ENCODE data around the gene NRXN3. TPM values are rescaled to one million over a fixed set of nuclear protein-coding genes. Genes with fewer than 3 reads are reported as not detected.

Gene NRXN3
- total RNA-seq, 1 experiment from 2014 or later = 0.02 TPM

DNA sequence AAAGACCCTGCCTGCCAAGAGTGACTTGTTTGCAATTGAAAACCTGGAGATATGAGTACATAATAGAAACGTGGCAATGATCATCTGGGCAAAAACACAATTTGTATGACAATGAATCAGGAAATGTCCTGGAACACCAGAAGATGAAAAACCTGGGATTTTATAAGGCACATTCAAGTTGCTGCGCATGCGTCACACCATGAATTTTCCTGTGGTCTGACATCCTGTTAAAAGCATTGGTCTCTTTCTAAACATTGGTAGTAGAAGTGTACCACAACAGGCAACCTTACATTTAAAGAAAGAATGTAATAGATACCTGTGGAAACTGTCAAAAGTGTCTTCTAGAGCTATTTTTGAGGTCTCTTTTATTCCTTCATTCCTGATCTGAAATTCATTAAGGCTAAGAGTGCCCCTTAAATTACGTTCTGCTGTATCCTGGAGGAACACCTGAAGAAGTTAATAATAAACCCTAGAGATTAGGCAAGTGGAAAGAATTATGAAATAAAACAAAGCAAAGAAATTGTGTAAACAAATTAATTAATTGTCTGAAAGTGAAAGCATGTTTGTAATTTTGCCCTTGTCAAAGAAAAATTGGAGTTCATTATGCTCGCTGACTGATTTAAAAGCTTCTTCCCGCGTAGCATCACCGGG is 1364.7 kb downstream of the NRXN3 start:
- Histone ChIP-seq H3K27ac (no peak overlapping the region), H3K9me3 (replicated peaks) (no peaks in the 10 kb centered on the region), H3K36me3 (no peaks in the 10 kb centered on the region), H3K4me3 (no peak overlapping the region), H3K27me3 (no peaks in the 10 kb centered on the region), H3K4me1 (no peaks in the 10 kb centered on the region)
- no peak for DNase-seq

- H3K9me3 ChIP-seq (replicated peaks) = no peaks in the 10 kb centered on the region
- H3K27ac ChIP-seq = no peak overlapping the region
- no peaks in the 10 kb centered on the region for H3K36me3 ChIP-seq
- H3K4me1 ChIP-seq = no peaks in the 10 kb centered on the region
- H3K4me3 ChIP-seq = no peak overlapping the region
- DNase-seq = no peak
- H3K27me3 ChIP-seq = no peaks in the 10 kb centered on the region
These were observed 1370.2 kb downstream of the NRXN3 start for GRCh38 chr14:79540394-79540793.

GRCh38 chr14:79542121-79542520 is 1371.9 kb downstream of the NRXN3 start:
- H3K36me3 ChIP-seq = no peaks in the 10 kb centered on the region
- H3K27me3 ChIP-seq = no peaks in the 10 kb centered on the region
- no peak for DNase-seq
- no peak overlapping the region for H3K4me3 ChIP-seq
- no peaks in the 10 kb centered on the region for H3K4me1 ChIP-seq
- no peak overlapping the region for H3K27ac ChIP-seq
- H3K9me3 ChIP-seq (replicated peaks) = no peaks in the 10 kb centered on the region

DNA sequence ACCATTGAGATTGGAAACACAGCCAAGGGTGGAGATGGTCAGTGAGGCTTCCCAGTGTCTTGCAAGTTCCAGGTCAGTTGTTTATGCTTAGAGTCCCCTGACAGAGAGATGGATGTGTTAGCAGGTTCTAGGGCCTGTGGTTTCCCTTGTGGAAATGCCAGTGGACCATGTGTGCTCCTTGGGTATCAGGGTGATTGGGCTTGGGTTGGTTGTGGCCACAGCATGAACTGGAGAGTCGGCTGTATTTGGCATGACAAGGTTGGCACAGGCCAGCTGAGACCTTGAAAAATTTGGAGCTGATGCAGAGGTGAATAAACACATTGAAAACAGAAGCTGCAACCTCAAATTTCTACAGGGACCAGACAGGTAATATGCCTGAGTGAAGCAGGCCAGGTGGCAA is 1373.2 kb downstream of the NRXN3 start:
- H3K9me3 ChIP-seq (replicated peaks) = no peaks in the 10 kb centered on the region
- no peak overlapping the region for H3K4me3 ChIP-seq
- H3K27ac ChIP-seq = no peak overlapping the region
- DNase-seq = no peak
- no peaks in the 10 kb centered on the region for H3K27me3 ChIP-seq
- no peaks in the 10 kb centered on the region for H3K4me1 ChIP-seq
- H3K36me3 ChIP-seq = no peaks in the 10 kb centered on the region

- DNase-seq = peak; percentile 1 to 3
- no peak overlapping the region for H3K4me3 ChIP-seq
- H3K27me3 ChIP-seq = no peaks in the 10 kb centered on the region
- H3K9me3 ChIP-seq (replicated peaks) = no peaks in the 10 kb centered on the region
- no peaks in the 10 kb centered on the region for H3K4me1 ChIP-seq
- H3K27ac ChIP-seq = no peak overlapping the region
- no peaks in the 10 kb centered on the region for H3K36me3 ChIP-seq
These were observed 1374.0 kb downstream of the NRXN3 start for GRCh38 chr14:79543967-79544697.

DNA sequence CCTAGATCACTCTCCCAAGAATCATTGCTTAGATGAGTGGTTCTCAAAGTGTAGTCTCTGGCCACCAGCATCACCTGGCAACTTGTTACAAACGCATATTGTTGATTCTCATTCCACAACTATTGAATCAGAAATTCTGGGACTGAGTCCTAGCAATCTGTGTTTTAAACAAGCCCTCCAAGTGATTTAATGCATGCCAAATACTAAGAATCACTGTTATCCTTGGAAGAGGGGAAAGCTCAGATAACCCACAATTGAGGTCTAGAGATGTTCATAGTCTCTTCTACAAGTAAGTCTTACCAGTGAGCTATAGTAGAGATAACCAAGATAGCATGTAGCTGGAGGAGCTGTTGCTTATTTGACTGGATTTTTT is 1374.5 kb downstream of the NRXN3 start:
- no peak overlapping the region for H3K4me3 ChIP-seq
- H3K4me1 ChIP-seq = no peaks in the 10 kb centered on the region
- H3K27ac ChIP-seq = no peak overlapping the region
- no peaks in the 10 kb centered on the region for H3K27me3 ChIP-seq
- DNase-seq = no peak
- H3K9me3 ChIP-seq (replicated peaks) = no peaks in the 10 kb centered on the region
- H3K36me3 ChIP-seq = no peaks in the 10 kb centered on the region

DNA sequence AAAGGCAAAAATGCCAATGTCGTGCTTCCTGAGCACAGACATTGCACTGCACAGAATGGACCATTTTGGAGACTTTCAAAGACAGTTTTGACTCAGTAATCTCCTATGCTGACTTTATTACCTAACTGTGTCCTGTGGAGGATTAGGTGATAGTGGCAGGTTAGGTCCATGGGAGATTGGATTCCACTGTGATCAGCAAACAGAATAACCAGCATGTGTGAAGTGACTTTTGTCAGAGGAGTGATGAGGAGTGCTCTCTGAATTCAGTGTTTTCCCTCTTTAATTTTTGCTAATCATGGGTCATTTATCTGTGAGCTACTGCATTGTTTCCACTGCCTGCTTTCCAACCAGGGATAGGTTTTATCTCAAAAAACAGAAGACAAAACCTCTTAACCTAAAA is 1378.7 kb downstream of the NRXN3 start:
- H3K4me1 ChIP-seq = no peaks in the 10 kb centered on the region

DNA sequence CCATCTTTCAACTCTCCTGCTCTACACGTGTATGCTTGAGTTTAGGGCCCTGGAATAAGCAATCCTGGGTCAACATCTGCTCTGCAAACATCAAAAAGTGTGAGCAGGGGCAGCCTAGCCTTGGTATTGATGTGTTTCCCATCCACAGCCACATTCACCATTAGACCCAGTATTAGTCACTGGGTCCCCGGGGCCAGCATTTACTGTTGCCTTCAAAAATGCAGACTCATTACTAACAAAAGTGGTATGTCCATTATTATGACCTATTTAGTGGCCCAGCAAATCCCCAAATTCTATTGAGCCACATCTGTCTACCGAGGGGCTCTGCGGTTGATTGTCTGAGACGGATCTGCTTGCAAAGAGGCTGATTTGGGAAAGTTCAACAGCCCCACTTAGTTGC is 1379.3 kb downstream of the NRXN3 start:
- H3K4me1 ChIP-seq = no peaks in the 10 kb centered on the region
- DNase-seq = no peak
- H3K27ac ChIP-seq = no peak overlapping the region

More for the DNA sequence above, 1378.7 kb downstream of the NRXN3 start:
- DNase-seq = no peak
- H3K9me3 ChIP-seq (replicated peaks) = no peaks in the 10 kb centered on the region
- no peaks in the 10 kb centered on the region for H3K36me3 ChIP-seq
- H3K27ac ChIP-seq = no peak overlapping the region
- no peak overlapping the region for H3K4me3 ChIP-seq
- H3K27me3 ChIP-seq = no peaks in the 10 kb centered on the region

GRCh38 chr14:79551523-79551922 is 1381.3 kb downstream of the NRXN3 start:
- no peak for DNase-seq
- Histone ChIP-seq H3K27me3 (no peaks in the 10 kb centered on the region), H3K4me3 (no peak overlapping the region), H3K9me3 (replicated peaks) (no peaks in the 10 kb centered on the region), H3K4me1 (no peaks in the 10 kb centered on the region), H3K27ac (no peak overlapping the region), H3K36me3 (no peaks in the 10 kb centered on the region)

More for the DNA sequence above, 1379.3 kb downstream of the NRXN3 start:
- H3K9me3 ChIP-seq (replicated peaks) = no peaks in the 10 kb centered on the region
- no peaks in the 10 kb centered on the region for H3K36me3 ChIP-seq
- H3K27me3 ChIP-seq = no peaks in the 10 kb centered on the region
- no peak overlapping the region for H3K4me3 ChIP-seq

DNA sequence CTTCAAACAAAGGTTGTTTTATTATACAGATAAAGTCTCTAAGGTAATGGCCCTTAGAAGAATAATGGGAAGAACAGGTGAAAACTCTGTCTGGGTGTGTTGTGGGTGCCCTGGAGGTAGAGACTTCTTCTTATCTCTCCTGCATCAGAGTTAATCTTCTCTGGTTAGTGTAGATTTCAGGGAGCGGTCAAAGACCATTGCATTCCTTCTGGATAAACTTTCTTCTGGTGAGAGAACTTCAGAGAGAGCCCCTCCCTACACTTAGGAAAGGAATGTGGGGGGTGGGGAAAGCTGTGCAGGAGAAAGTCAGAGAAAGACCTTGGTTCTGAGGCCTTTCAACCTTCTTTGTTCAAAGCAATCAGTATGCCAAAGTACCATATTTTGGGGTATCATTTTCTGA is 1382.6 kb downstream of the NRXN3 start:
- no peak overlapping the region for H3K27ac ChIP-seq
- no peaks in the 10 kb centered on the region for H3K9me3 ChIP-seq (replicated peaks)
- no peaks in the 10 kb centered on the region for H3K36me3 ChIP-seq
- DNase-seq = peak in 1 of 2 experiments; percentile 2
- H3K27me3 ChIP-seq = no peaks in the 10 kb centered on the region
- H3K4me3 ChIP-seq = no peak overlapping the region
- no peaks in the 10 kb centered on the region for H3K4me1 ChIP-seq

GRCh38 chr14:79554816-79555215 is 1384.6 kb downstream of the NRXN3 start:
- H3K9me3 ChIP-seq (replicated peaks) = no peaks in the 10 kb centered on the region
- no peaks in the 10 kb centered on the region for H3K27me3 ChIP-seq
- no peak overlapping the region for H3K27ac ChIP-seq
- H3K4me3 ChIP-seq = no peak overlapping the region
- no peak for DNase-seq
- no peaks in the 10 kb centered on the region for H3K4me1 ChIP-seq
- no peaks in the 10 kb centered on the region for H3K36me3 ChIP-seq

DNA sequence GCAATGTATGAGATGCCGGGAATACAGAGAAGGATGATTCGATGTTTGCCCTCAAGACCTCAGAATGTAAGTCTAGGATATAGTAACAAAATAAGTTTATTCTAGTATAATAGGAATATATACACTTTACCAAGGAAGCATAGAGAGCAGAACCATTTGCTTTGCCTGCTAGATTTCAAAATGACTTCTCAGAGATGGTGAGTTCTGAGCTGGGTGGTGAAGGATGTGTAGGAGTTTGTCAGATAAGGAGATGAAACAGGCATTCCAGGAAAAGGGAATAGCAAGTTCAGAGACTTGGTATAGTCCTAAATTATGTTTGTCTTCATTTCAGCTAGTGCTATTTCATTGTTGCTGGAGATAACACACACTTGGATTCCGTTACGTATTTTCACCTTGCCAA is 1385.3 kb downstream of the NRXN3 start:
- DNase-seq = no peak
- H3K4me1 ChIP-seq = no peaks in the 10 kb centered on the region
- H3K36me3 ChIP-seq = no peaks in the 10 kb centered on the region

DNA sequence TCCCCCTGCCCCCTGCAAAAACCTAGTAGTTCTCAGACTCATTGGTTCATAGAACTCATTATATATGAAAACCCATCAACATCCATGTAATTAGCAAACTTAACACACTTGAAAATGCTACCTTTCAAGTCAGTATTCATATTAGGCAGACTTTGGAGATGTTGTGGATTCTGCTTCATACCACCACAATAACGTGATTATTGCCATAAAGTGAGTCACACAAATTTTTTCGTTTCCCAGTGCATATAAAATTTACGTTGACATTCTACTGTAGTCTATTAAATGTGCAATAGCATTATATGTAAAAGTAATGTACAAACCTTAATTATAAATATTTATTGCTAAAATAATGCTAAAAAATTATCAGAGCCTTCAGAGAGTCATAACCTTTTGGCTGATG is 1387.1 kb downstream of the NRXN3 start:
- Histone ChIP-seq H3K36me3 (no peaks in the 10 kb centered on the region), H3K4me1 (no peaks in the 10 kb centered on the region), H3K27me3 (no peaks in the 10 kb centered on the region), H3K9me3 (replicated peaks) (no peaks in the 10 kb centered on the region), H3K27ac (no peak overlapping the region), H3K4me3 (no peak overlapping the region)
- no peak for DNase-seq

More for the DNA sequence above, 1385.3 kb downstream of the NRXN3 start:
- no peaks in the 10 kb centered on the region for H3K27me3 ChIP-seq
- H3K9me3 ChIP-seq (replicated peaks) = no peaks in the 10 kb centered on the region
- H3K27ac ChIP-seq = no peak overlapping the region
- no peak overlapping the region for H3K4me3 ChIP-seq

GRCh38 chr14:79562185-79562584 is 1392.0 kb downstream of the NRXN3 start:
- Histone ChIP-seq H3K36me3 (no peaks in the 10 kb centered on the region), H3K4me1 (no peaks in the 10 kb centered on the region), H3K9me3 (replicated peaks) (no peaks in the 10 kb centered on the region), H3K27ac (no peak overlapping the region), H3K27me3 (no peaks in the 10 kb centered on the region), H3K4me3 (no peak overlapping the region)
- no peak for DNase-seq

DNA sequence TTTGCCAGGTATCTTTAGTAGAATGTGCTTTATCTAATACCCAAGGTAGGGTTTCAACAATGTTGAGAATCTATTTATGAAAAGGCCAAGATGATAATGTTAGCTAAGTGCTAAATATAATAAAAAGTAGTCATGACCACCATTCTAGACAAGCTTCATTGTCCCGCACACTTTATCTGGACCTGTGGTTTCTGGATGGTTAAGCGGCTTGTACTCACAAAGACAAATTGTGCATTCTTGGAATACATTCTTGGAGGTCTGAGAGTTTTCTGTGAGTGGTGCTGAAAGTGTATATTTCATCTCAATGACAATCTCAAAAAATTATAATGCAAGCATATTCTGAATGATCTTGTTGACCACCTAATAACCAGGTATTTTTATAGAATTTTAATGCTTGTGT is 1394.2 kb downstream of the NRXN3 start:
- H3K9me3 ChIP-seq (replicated peaks) = no peaks in the 10 kb centered on the region
- no peak for DNase-seq
- no peak overlapping the region for H3K27ac ChIP-seq
- no peaks in the 10 kb centered on the region for H3K4me1 ChIP-seq
- H3K36me3 ChIP-seq = no peaks in the 10 kb centered on the region
- no peaks in the 10 kb centered on the region for H3K27me3 ChIP-seq
- no peak overlapping the region for H3K4me3 ChIP-seq

DNA sequence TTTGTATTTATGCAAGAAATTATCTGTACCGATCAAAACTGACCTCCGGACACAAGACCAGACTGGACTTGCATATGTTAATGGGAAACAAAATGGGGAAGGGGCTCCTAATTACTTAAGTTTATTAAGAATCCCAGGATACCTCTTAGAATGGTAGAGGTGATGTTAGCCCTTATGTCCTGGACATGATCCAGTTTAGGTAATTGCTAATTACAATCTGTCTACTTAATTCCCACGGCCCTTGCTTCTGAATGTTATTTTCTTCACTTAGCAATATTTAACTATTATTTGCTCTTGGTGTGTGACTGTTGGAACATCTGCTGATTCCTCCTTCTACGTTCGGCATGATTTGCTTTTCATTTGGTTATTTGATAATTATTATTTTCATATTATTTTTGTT is 1397.1 kb downstream of the NRXN3 start:
- no peaks in the 10 kb centered on the region for H3K4me1 ChIP-seq
- DNase-seq = no peak
- H3K4me3 ChIP-seq = no peak overlapping the region
- no peak overlapping the region for H3K27ac ChIP-seq
- H3K36me3 ChIP-seq = no peaks in the 10 kb centered on the region
- H3K27me3 ChIP-seq = no peaks in the 10 kb centered on the region
- no peaks in the 10 kb centered on the region for H3K9me3 ChIP-seq (replicated peaks)

All from SJCRH30 (cell line).